SIG-M5 treated with dmso at 0.1 percent for 504 hours (cell line): Measurements from ENCODE around the gene UBE2L6.

Source experiments
- DNase-seq: peaks from one replicate; lab custom pipeline; 2025; ENCODE audit not compliant: unreplicated experiment; lab: John Stamatoyannopoulos, UW

UBE2L6 gene

DNA sequence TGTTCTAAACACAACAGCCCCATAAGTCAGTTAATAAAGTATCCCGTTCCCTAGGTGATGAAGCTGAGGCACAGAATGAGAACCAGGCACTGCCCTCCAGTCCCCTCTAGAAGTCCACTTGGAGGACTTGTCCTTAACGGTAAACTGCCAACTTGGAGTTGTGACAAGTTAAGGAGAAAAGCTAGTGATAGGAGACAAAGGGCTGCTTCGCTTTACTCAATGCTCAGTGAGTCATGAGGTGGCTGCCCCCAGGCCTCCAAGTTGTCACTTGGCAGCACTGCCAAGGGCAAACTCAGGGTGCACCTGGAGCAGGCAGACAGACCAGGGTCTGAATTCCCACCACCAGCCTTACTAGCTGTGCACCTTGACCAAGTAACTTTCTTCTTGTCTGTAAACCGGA is 65.5 kb downstream of the UBE2L6 start:
- DNase-seq: no peak
